HG03045 (cell line): ENCODE measurements around the gene OR13C9.
"Not testable (repeated sequence)": the region's sequence is repeated elsewhere in the genome, so short reads cannot be mapped to it uniquely, and the experiment has no call there.

Experiments used
- ATAC-seq: cut with Tn5 transposase; IDR thresholded peaks from one replicate; pipeline ENCODE4 v1.9.1; 2021; ENCODE audit warnings: mild to moderate bottlenecking, moderate library complexity; ENCODE audit not compliant: unreplicated experiment

The OR13C9 gene

GRCh38 chr9:104618104-104618503, at the start of gene OR13C9:
Gene OR13C9 (minus strand): TSS chr9:104618204. CDS start chr9:104618204, 0 bp downstream.
- ATAC-seq, result no peak

GRCh38 chr9:104658496-104659195, 40.6 kb upstream of the OR13C9 start:
- no peak for ATAC-seq

GRCh38 chr9:104635456-104635855, 17.5 kb upstream of the OR13C9 start:
- ATAC-seq, result no peak

- ATAC-seq, result no peak
These were observed 16.0 kb upstream of the OR13C9 start for GRCh38 chr9:104633976-104634520.

- not testable (repeated sequence) for ATAC-seq
These were observed 8.0 kb upstream of the OR13C9 start for GRCh38 chr9:104625964-104626363.

- ATAC-seq, result no peak
These were observed 586 bp downstream of the OR13C9 start for GRCh38 chr9:104617418-104617817.

GRCh38 chr9:104611213-104611612, 6.8 kb downstream of the OR13C9 start:
- ATAC-seq, result no peak

GRCh38 chr9:104608336-104608735, 9.7 kb downstream of the OR13C9 start:
- ATAC-seq, result no peak

GRCh38 chr9:104606152-104606551, 11.9 kb downstream of the OR13C9 start:
- no peak for ATAC-seq

GRCh38 chr9:104605527-104605926, 12.5 kb downstream of the OR13C9 start, which contains the start of gene OR13C2:
Gene OR13C2 (minus strand): TSS chr9:104605627. CDS start chr9:104605627, 0 bp downstream.
- not testable (repeated sequence) for ATAC-seq

- ATAC-seq, result no peak
These were observed 13.2 kb downstream of the OR13C9 start for GRCh38 chr9:104604801-104605200.

- not testable (repeated sequence) for ATAC-seq
These were observed 18.7 kb downstream of the OR13C9 start, which contains the start of gene OR13C5 for GRCh38 chr9:104599313-104599712. Gene OR13C5 (minus strand): TSS chr9:104599413. CDS start chr9:104599413, 0 bp downstream.

GRCh38 chr9:104598749-104599148, 19.3 kb downstream of the OR13C9 start:
- not testable (repeated sequence) for ATAC-seq

GRCh38 chr9:104589626-104590025, 28.4 kb downstream of the OR13C9 start:
- ATAC-seq, result no peak

- no peak for ATAC-seq
These were observed 31.4 kb downstream of the OR13C9 start for GRCh38 chr9:104586496-104587180.

- no peak for ATAC-seq
These were observed 37.4 kb downstream of the OR13C9 start for GRCh38 chr9:104580562-104580961.

GRCh38 chr9:104577263-104577662, 40.7 kb downstream of the OR13C9 start:
- ATAC-seq, result no peak

GRCh38 chr9:104575456-104575855, 42.5 kb downstream of the OR13C9 start:
- ATAC-seq, result no peak

- no peak for ATAC-seq
These were observed 45.4 kb downstream of the OR13C9 start for GRCh38 chr9:104572612-104573011.

GRCh38 chr9:104568868-104569267, 49.1 kb downstream of the OR13C9 start, which contains the start of gene OR13C8:
Gene OR13C8 (plus strand): TSS chr9:104569168. CDS start chr9:104569168, 0 bp downstream.
- ATAC-seq, result no peak
